Gastrocnemius medialis (tissue), 4 donors: ENCODE data around the gene FANCE.

Source experiments
- POLR2A ChIP-seq, 2 donors: fragments of 450-650 bp; IDR thresholded peaks; one replicate each; pipeline ENCODE4 v1.6.1; 2017; ENCODE audit warnings: antibody characterized with exemption in 2 of 2, mild to moderate bottlenecking in 2 of 2, moderate library complexity in 2 of 2
- TF ChIP-seq, protein P1 (sequence below), 5 experiments: fragments of 450-650 bp in 3 of 5; fragments of 200-600 bp in 2 of 5; sonication (generic) in 2 of 5; IDR thresholded peaks in 4 of 5; conservative IDR thresholded peaks in 1 of 5; 1 replicate in 4 of 5; 2 replicates in 1 of 5; pipeline ENCODE4 v1.5.1; 2016 to 2019; ENCODE audit warnings: antibody characterized with exemption in 5 of 5, mild to moderate bottlenecking in 3 of 5, moderate library complexity in 3 of 5

DNA sequence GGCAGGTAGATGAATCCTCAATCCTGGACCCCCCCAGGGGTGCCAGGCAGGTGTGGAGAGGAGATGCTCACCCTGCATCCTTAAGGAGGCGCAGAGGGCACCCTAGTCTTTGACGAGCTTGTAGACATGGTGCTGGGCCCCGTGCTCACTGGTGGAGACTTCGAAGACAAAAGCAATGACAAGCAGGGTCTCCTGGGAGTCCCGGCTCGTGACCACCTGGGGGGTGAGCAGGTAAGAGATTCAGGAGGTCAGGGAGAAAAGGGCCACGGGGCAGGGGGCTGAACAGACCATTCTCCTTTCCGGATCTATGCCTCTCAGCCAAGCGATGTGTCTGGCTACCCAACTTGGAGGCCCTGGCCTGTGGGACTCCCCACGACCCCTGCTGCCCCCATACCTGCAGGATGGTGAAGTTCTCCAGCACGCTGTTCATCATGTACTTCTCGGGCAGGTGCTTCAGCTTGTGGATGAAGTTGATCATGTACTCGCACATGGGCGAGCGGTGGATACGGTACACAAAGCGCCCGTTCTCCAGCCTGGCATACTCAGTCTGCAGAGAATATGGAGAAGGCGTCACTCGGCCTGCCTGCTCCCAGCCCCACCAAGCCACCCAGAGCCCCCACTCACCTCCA, 22.9 kb downstream of the FANCE start:
- TF ChIP-seq, protein P1, sequence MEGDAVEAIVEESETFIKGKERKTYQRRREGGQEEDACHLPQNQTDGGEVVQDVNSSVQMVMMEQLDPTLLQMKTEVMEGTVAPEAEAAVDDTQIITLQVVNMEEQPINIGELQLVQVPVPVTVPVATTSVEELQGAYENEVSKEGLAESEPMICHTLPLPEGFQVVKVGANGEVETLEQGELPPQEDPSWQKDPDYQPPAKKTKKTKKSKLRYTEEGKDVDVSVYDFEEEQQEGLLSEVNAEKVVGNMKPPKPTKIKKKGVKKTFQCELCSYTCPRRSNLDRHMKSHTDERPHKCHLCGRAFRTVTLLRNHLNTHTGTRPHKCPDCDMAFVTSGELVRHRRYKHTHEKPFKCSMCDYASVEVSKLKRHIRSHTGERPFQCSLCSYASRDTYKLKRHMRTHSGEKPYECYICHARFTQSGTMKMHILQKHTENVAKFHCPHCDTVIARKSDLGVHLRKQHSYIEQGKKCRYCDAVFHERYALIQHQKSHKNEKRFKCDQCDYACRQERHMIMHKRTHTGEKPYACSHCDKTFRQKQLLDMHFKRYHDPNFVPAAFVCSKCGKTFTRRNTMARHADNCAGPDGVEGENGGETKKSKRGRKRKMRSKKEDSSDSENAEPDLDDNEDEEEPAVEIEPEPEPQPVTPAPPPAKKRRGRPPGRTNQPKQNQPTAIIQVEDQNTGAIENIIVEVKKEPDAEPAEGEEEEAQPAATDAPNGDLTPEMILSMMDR (IDR thresholded peaks at IDR 0.05 in 4 of 5, conservative IDR thresholded peaks at IDR 0.05 in 1 of 5): no peak
- TF ChIP-seq POLR2A (IDR thresholded peaks at IDR 0.05): no peak
